Ovary (tissue), 3 donors: ENCODE measurements around the gene PNPLA5.

Experiments
- CTCF ChIP-seq, 3 donors: fragments of 450-650 bp in 2 of 3; fragments of 200-600 bp in 1 of 3; IDR thresholded peaks; one replicate each; pipeline versions ENCODE4 v1.5.1 to v1.8.0; 2016 to 2022; ENCODE audit warnings: antibody characterized with exemption in 3 of 3, mild to moderate bottlenecking in 1 of 3
- POLR2A ChIP-seq: fragments of 450-650 bp; IDR thresholded peaks from one replicate; pipeline ENCODE4 v1.6.1; 2017; ENCODE audit warnings: antibody characterized with exemption, mild to moderate bottlenecking, moderate library complexity
- donor health status: DM: no; HTN: no; CAD: no.

- TF ChIP-seq CTCF (IDR thresholded peaks at IDR 0.05) (no peak), POLR2A (no peak)
These were observed 4.3 kb upstream of the PNPLA5 start for GRCh38 chr22:43895986-43896645.
